Liver (tissue), 9 donors: ENCODE measurements around the gene SFTA2. TPM values are rescaled to one million over a fixed set of nuclear protein-coding genes. Genes with fewer than 3 reads are reported as not detected.

ENCODE experiments used
- DNase-seq: peaks from one replicate; pipeline ENCODE4 v3.0.0-alpha.2; 2017; ENCODE audit warnings: low spot score
- H3K27ac ChIP-seq, 2 donors: one replicate each; pipeline ENCODE4 v1.7.0; 2013; ENCODE audit warnings: inconsistent platforms in 2 of 2, low read length in 2 of 2, control low read depth in 1 of 2, low read depth in 1 of 2, mild to moderate bottlenecking in 1 of 2
- H3K27me3 ChIP-seq, 4 donors: one replicate each; pipeline versions ENCODE4 v1.6.1 to v1.7.0; 2013; ENCODE audit warnings: low read length in 3 of 4, inconsistent platforms in 1 of 4, mild to moderate bottlenecking in 1 of 4, moderate library complexity in 1 of 4; ENCODE audit not compliant: control insufficient read depth in 4 of 4, insufficient read depth in 4 of 4
- H3K36me3 ChIP-seq, 4 donors: one replicate each; pipeline versions ENCODE4 v1.6.1 to v1.7.0; 2013; ENCODE audit warnings: low read length in 3 of 4, mild to moderate bottlenecking in 3 of 4, low read depth in 1 of 4, moderate library complexity in 1 of 4; ENCODE audit not compliant: control insufficient read depth in 4 of 4, insufficient read depth in 3 of 4
- H3K4me1 ChIP-seq, 4 donors: one replicate each; pipeline versions ENCODE4 v1.6.1 to v1.7.0; 2013; ENCODE audit warnings: low read length in 3 of 4, mild to moderate bottlenecking in 3 of 4, moderate library complexity in 1 of 4; ENCODE audit not compliant: control insufficient read depth in 4 of 4, insufficient read depth in 4 of 4
- H3K4me3 ChIP-seq, 3 donors: one replicate each; pipeline versions ENCODE4 v1.6.1 to v1.7.0; 2013; ENCODE audit warnings: low read length in 3 of 3, control low read depth in 1 of 3, low read depth in 1 of 3, mild to moderate bottlenecking in 1 of 3
- H3K9ac ChIP-seq, 2 donors: one replicate each; pipeline ENCODE4 v1.7.0; 2013; ENCODE audit warnings: low read length in 2 of 2, mild to moderate bottlenecking in 2 of 2, moderate library complexity in 2 of 2, control low read depth in 1 of 2, low read depth in 1 of 2
- H3K9me3 ChIP-seq, 4 donors: one replicate each; pipeline versions ENCODE4 v1.6.1 to v1.7.0; 2013; ENCODE audit warnings: low read length in 3 of 4; ENCODE audit not compliant: control insufficient read depth in 4 of 4
- EGR1 ChIP-seq, 2 donors: IDR thresholded peaks; 2 replicates each; pipeline ENCODE4 v1.6.1; 2016 to 2018; ENCODE audit warnings: antibody characterized with exemption in 2 of 2, low read depth in 2 of 2
- FOXA1 ChIP-seq: IDR thresholded peaks from 2 replicates; pipeline ENCODE4 v1.6.1; 2016; ENCODE audit warnings: antibody characterized with exemption
- FOXA2 ChIP-seq: IDR thresholded peaks from 2 replicates; pipeline ENCODE4 v1.6.1; 2016; ENCODE audit warnings: antibody characterized with exemption
- GABPA ChIP-seq, 2 donors: IDR thresholded peaks in 1 of 2; conservative IDR thresholded peaks in 1 of 2; 2 replicates each; pipeline ENCODE4 v1.6.1; 2016; ENCODE audit warnings: antibody characterized with exemption in 2 of 2, mild to moderate bottlenecking in 1 of 2, moderate library complexity in 1 of 2
- HNF4A ChIP-seq, 2 donors: conservative IDR thresholded peaks; 2 replicates each; pipeline ENCODE4 v1.6.1; 2016; ENCODE audit warnings: antibody characterized with exemption in 2 of 2, mild to moderate bottlenecking in 2 of 2
- HNF4G ChIP-seq: IDR thresholded peaks from 2 replicates; pipeline ENCODE4 v1.6.1; 2016; ENCODE audit warnings: antibody characterized with exemption
- JUND ChIP-seq, 2 donors: IDR thresholded peaks; 2 replicates each; pipeline ENCODE4 v1.6.1; 2016; ENCODE audit warnings: antibody characterized with exemption in 2 of 2
- NR2F2 ChIP-seq: IDR thresholded peaks from 2 replicates; pipeline ENCODE4 v1.6.1; 2016; ENCODE audit warnings: antibody characterized with exemption
- RAD21 ChIP-seq, 2 donors: IDR thresholded peaks; 2 replicates each; pipeline ENCODE4 v1.6.1; 2016; ENCODE audit warnings: antibody characterized with exemption in 2 of 2, mild to moderate bottlenecking in 2 of 2
- RXRA ChIP-seq, 2 donors: IDR thresholded peaks; 2 replicates each; pipeline ENCODE4 v1.6.1; 2017 to 2018; ENCODE audit warnings: antibody characterized with exemption in 2 of 2, mild to moderate bottlenecking in 1 of 2
- SP1 ChIP-seq: IDR thresholded peaks from 2 replicates; pipeline ENCODE4 v1.6.1; 2018; ENCODE audit warnings: antibody characterized with exemption, mild to moderate bottlenecking
- TAF1 ChIP-seq: conservative IDR thresholded peaks from 2 replicates; pipeline ENCODE4 v1.6.1; 2016; ENCODE audit warnings: antibody characterized with exemption, mild to moderate bottlenecking
- YY1 ChIP-seq: IDR thresholded peaks from 2 replicates; pipeline ENCODE4 v1.6.1; 2016; ENCODE audit warnings: antibody characterized with exemption, mild to moderate bottlenecking
- WGBS: extraction: QIAGEN DNeasy Blood & Tissue Kit; methylation state at CpG from one replicate; pipeline ENCODE4 v1.1.7; 2013; 5-methylcytosine and 5-hydroxymethylcytosine counted together
- polyA plus RNA-seq, 2 donors: library from polyadenylated mRNA; stranded (reverse) in 1 of 2; unstranded in 1 of 2; fragments of 200-250 nt in 1 of 2; fragments of >200 nt in 1 of 2; fragmentation: Nextera tagmentation in 1 of 2; extraction: Ambion mirVana in 1 of 2; gene quantifications; one replicate each; pipeline versions ENCODE4 v1.2.1 to v1.2.3, GENCODE V29; 2013 to 2015
- total RNA-seq, 2 donors: library from RNA; depleted of rRNA; stranded (reverse); fragments of >200 nt; gene quantifications; one replicate each; pipeline ENCODE4 v1.2.3, GENCODE V29; 2014
- TF ChIP-seq, protein P1 (sequence below): IDR thresholded peaks from 2 replicates; pipeline ENCODE4 v1.6.1; 2016; ENCODE audit warnings: antibody characterized with exemption
- TF ChIP-seq, protein P2 (sequence below): IDR thresholded peaks from 2 replicates; pipeline ENCODE4 v1.6.1; 2016; ENCODE audit warnings: antibody characterized with exemption, mild to moderate bottlenecking
- TF ChIP-seq, protein P3 (sequence below): IDR thresholded peaks from 2 replicates; pipeline ENCODE4 v1.6.1; 2016; ENCODE audit warnings: antibody characterized with exemption
- TF ChIP-seq, protein P4 (sequence below): fragments of 150-350 bp; IDR thresholded peaks from 2 replicates; pipeline ENCODE4 v1.5.1; 2017; ENCODE audit warnings: improper control_type of control experiment, low read depth, low read length; ENCODE audit not compliant: missing input control
- TF ChIP-seq, protein P5 (sequence below): IDR thresholded peaks from 2 replicates; pipeline ENCODE4 v1.6.1; 2016; ENCODE audit warnings: antibody characterized with exemption
- donor health status: healthy.
- donor health status: healthy.
- donor health status: healthy.
- donor health status: healthy.
- donor health status: healthy.

SFTA2 gene
- total and polyA plus RNA-seq, 4 donors: 0.60 TPM; not detected in 3

DNA sequence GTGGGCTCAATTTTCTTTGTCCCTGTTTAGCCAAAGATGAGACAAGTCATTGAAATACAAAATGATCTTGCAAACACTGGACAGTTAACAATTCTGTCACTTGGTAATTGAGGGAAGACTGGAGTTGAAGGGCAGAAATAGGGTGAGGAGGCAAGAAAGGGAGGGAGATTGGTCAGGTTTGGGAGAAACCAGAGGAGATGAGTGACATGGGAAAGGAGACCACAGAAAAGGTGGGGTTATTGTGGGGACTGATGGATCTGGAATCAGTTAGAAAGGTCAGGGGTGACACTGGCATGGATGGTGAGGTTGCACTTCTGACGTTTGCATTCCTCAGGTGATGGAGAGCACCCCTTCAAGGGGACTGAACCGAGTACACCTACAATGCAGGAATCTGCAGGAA, 23.3 kb downstream of the SFTA2 start (continued):
- TF ChIP-seq RAD21 (IDR thresholded peaks at IDR 0.05) (no peak), JUND (IDR thresholded peaks at IDR 0.05) (no peak), YY1 (no peak), RXRA (IDR thresholded peaks at IDR 0.05) (no peak), EGR1 (IDR thresholded peaks at IDR 0.05; ENCODE audit: low read depth in 2 of 2) (no peak), HNF4A (conservative IDR thresholded peaks at IDR 0.05) (no peak), GABPA (IDR thresholded peaks at IDR 0.05 in 1 of 2, conservative IDR thresholded peaks at IDR 0.05 in 1 of 2) (no peak)
- TF ChIP-seq, protein P1, sequence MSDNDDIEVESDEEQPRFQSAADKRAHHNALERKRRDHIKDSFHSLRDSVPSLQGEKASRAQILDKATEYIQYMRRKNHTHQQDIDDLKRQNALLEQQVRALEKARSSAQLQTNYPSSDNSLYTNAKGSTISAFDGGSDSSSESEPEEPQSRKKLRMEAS: no peak

DNA sequence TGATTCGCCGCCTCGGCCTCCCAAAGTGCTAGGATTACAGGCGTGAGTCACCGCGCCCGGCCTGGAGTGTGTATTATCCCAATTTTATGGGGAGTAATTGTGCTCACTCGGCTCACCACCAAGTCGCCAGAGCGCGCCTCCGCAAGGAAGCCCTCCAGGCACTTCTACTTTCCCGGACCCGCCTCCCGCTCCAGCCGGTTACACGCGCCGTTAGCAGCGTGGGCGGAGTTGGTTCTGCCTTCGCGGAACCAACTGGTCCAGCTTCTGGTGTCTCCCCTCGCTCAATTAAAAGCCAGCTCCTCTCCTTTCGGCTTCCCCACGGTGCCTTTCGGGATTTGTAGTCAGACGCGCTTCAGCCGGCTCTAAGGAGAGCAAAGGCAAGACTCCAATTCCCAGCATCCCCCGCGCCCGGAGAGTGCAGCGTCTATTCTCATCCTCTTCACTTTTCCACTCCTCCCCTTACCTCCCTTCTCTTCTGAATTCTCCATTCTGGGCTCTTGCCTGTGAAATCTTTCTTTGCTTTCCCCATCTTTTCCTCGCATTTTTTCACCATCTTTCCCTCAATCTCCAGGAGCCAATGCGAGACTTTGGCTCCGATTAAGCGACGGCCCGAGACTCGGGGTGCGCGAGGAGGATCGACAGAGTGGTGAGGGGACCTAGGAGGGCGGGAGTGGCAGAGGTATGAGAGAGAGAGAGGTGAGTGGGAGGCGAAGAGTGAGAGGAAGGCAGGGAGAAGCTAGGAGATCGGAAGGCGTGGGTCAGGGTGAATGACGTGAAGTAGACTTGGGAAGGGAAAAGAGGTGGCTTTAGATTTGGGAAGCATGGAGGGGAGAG, 24.0 kb downstream of the SFTA2 start, which contains the start of gene GTF2H4:
TSS of gene GTF2H4 (plus strand) at position 450 of the 834 bp plus-strand sequence.
- no peaks in the 10 kb centered on the region for H3K27me3 ChIP-seq
- peaks cover 2 to 34% (median 19%) of the 10 kb centered on the region in 4 donors for H3K4me1 ChIP-seq
- H3K9ac ChIP-seq: peak within 1 kb of the TSS; percentile 85 to 86
- H3K36me3 ChIP-seq: peaks cover 3 to 10% (median 7%) of the 10 kb centered on the region in 4 donors
- DNase-seq: peak; percentile 94
- H3K9me3 ChIP-seq: no peaks in the 10 kb centered on the region
- under 1% methylated on average over 49 of the region's 49 CpGs for WGBS
- TF ChIP-seq EGR1 (IDR thresholded peaks at IDR 0.05; ENCODE audit: low read depth in 2 of 2) (peak; percentile 99), HNF4G (no peak), HNF4A (conservative IDR thresholded peaks at IDR 0.05) (peak; percentile 39 to 56), SP1 (peak; percentile 85), YY1 (peak; percentile 85), NR2F2 (no peak), JUND (IDR thresholded peaks at IDR 0.05) (peak in 1 of 2 donors; percentile 48), FOXA2 (peak; percentile 33), RXRA (IDR thresholded peaks at IDR 0.05) (peak; percentile 36 to 55), FOXA1 (no peak), GABPA (IDR thresholded peaks at IDR 0.05 in 1 of 2, conservative IDR thresholded peaks at IDR 0.05 in 1 of 2) (peak in 1 of 2 donors; percentile 83), RAD21 (IDR thresholded peaks at IDR 0.05) (peak; percentile 48 to 59), TAF1 (peak; percentile 90)
- TF ChIP-seq, protein P2, sequence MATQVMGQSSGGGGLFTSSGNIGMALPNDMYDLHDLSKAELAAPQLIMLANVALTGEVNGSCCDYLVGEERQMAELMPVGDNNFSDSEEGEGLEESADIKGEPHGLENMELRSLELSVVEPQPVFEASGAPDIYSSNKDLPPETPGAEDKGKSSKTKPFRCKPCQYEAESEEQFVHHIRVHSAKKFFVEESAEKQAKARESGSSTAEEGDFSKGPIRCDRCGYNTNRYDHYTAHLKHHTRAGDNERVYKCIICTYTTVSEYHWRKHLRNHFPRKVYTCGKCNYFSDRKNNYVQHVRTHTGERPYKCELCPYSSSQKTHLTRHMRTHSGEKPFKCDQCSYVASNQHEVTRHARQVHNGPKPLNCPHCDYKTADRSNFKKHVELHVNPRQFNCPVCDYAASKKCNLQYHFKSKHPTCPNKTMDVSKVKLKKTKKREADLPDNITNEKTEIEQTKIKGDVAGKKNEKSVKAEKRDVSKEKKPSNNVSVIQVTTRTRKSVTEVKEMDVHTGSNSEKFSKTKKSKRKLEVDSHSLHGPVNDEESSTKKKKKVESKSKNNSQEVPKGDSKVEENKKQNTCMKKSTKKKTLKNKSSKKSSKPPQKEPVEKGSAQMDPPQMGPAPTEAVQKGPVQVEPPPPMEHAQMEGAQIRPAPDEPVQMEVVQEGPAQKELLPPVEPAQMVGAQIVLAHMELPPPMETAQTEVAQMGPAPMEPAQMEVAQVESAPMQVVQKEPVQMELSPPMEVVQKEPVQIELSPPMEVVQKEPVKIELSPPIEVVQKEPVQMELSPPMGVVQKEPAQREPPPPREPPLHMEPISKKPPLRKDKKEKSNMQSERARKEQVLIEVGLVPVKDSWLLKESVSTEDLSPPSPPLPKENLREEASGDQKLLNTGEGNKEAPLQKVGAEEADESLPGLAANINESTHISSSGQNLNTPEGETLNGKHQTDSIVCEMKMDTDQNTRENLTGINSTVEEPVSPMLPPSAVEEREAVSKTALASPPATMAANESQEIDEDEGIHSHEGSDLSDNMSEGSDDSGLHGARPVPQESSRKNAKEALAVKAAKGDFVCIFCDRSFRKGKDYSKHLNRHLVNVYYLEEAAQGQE: peak; percentile 85
- TF ChIP-seq, protein P1: peak; percentile 73
- TF ChIP-seq, protein P3, sequence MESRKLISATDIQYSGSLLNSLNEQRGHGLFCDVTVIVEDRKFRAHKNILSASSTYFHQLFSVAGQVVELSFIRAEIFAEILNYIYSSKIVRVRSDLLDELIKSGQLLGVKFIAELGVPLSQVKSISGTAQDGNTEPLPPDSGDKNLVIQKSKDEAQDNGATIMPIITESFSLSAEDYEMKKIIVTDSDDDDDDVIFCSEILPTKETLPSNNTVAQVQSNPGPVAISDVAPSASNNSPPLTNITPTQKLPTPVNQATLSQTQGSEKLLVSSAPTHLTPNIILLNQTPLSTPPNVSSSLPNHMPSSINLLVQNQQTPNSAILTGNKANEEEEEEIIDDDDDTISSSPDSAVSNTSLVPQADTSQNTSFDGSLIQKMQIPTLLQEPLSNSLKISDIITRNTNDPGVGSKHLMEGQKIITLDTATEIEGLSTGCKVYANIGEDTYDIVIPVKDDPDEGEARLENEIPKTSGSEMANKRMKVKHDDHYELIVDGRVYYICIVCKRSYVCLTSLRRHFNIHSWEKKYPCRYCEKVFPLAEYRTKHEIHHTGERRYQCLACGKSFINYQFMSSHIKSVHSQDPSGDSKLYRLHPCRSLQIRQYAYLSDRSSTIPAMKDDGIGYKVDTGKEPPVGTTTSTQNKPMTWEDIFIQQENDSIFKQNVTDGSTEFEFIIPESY: peak; percentile 45
- TF ChIP-seq, protein P4, sequence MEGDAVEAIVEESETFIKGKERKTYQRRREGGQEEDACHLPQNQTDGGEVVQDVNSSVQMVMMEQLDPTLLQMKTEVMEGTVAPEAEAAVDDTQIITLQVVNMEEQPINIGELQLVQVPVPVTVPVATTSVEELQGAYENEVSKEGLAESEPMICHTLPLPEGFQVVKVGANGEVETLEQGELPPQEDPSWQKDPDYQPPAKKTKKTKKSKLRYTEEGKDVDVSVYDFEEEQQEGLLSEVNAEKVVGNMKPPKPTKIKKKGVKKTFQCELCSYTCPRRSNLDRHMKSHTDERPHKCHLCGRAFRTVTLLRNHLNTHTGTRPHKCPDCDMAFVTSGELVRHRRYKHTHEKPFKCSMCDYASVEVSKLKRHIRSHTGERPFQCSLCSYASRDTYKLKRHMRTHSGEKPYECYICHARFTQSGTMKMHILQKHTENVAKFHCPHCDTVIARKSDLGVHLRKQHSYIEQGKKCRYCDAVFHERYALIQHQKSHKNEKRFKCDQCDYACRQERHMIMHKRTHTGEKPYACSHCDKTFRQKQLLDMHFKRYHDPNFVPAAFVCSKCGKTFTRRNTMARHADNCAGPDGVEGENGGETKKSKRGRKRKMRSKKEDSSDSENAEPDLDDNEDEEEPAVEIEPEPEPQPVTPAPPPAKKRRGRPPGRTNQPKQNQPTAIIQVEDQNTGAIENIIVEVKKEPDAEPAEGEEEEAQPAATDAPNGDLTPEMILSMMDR: no peak
- TF ChIP-seq, protein P5, sequence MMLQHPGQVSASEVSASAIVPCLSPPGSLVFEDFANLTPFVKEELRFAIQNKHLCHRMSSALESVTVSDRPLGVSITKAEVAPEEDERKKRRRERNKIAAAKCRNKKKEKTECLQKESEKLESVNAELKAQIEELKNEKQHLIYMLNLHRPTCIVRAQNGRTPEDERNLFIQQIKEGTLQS: peak; percentile 29
- peak within 1 kb of the TSS; percentile 69 to 79 for H3K27ac ChIP-seq
- H3K4me3 ChIP-seq: peak within 1 kb of the TSS; percentile 76 to 98 (median 96)
